SH-SY5Y (cell line): Measurements from ENCODE around the gene KLF1.

Experiments
- GATA2 ChIP-seq: IDR thresholded peaks from 2 replicates; pipeline ENCODE4 v1.6.1; 2011; ENCODE audit warnings: mild to moderate bottlenecking, low read depth, low read length
- GATA3 ChIP-seq: IDR thresholded peaks from 2 replicates; pipeline ENCODE4 v1.6.1; 2011; ENCODE audit warnings: low read depth, mild to moderate bottlenecking, low read length, moderate library complexity

GRCh38 chr19:12873891-12874745 lies 12.9 kb downstream of the KLF1 start:
- TF ChIP-seq GATA3: no peak
- no peak for TF ChIP-seq GATA2
